ENCODE data around the gene RNASE2. TPM values are rescaled to one million over a fixed set of nuclear protein-coding genes. Genes with fewer than 3 reads are reported as not detected.
"Not testable (repeated sequence)": the region's sequence is repeated elsewhere in the genome, so short reads cannot be mapped to it uniquely, and the experiment has no call there.

The RNASE2 gene
- total RNA-seq, 4 donors from 2014 or later = 0.82 to 1.6 (median 0.91) TPM; not detected in 1

GRCh38 chr14:20982646-20983369 is 27.5 kb downstream of the RNASE2 start:
- TF ChIP-seq POLR2A (IDR thresholded peaks at IDR 0.05) = no peak
- TF ChIP-seq, protein P1, sequence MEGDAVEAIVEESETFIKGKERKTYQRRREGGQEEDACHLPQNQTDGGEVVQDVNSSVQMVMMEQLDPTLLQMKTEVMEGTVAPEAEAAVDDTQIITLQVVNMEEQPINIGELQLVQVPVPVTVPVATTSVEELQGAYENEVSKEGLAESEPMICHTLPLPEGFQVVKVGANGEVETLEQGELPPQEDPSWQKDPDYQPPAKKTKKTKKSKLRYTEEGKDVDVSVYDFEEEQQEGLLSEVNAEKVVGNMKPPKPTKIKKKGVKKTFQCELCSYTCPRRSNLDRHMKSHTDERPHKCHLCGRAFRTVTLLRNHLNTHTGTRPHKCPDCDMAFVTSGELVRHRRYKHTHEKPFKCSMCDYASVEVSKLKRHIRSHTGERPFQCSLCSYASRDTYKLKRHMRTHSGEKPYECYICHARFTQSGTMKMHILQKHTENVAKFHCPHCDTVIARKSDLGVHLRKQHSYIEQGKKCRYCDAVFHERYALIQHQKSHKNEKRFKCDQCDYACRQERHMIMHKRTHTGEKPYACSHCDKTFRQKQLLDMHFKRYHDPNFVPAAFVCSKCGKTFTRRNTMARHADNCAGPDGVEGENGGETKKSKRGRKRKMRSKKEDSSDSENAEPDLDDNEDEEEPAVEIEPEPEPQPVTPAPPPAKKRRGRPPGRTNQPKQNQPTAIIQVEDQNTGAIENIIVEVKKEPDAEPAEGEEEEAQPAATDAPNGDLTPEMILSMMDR (IDR thresholded peaks at IDR 0.05 in 4 of 5, conservative IDR thresholded peaks at IDR 0.05 in 1 of 5) = no peak
- no peak for ATAC-seq
- Histone ChIP-seq H3K27ac (no peak overlapping the region), H3K4me1 (no peaks in the 10 kb centered on the region), H3K27me3 (no peaks in the 10 kb centered on the region), H3K36me3 (no peaks in the 10 kb centered on the region), H3K4me3 (no peak overlapping the region), H3K9me3 (no peaks in the 10 kb centered on the region)
- intact Hi-C loops (cut with DNase I; ENCODE audit: low total_unique reads) (loop anchor here (10.0 kb wide), 1 partner anchor 648 kb away; the partner anchor contains the start of gene CCNB1IP1), in situ Hi-C loops (cut with MboI; ENCODE audit: low sequenced_read_pairs in 4 of 4) (loop anchor here in 2 of 4 donors (25.0 kb wide), 1 partner anchor 646 kb away; the partner anchor contains the start of genes CCNB1IP1 (in 2 of the 2) and PARP2 (in 2 of the 2))
- DNase-seq = no peak

DNA sequence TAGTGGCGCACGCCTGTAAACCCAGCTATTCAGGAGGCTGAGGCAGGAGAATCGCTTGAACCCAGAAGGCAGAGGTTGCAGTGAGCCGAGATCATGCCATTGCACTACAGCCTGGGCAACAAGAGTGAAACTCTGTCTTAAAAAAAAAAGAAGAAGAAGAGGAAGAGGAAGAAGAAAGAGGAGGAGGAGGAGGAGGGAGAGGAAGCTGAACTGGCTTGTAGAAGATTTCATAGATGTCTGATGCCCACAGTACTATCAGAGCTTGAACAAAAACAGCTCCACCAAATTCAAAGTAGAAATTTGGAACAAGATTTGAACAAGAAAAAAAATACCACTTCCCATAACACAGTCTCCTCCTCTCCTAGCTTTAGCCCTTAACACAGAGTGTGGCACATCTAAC is 30.4 kb downstream of the RNASE2 start:
- not testable (repeated sequence) for ATAC-seq, H3K4me1 ChIP-seq, H3K36me3 ChIP-seq, H3K27me3 ChIP-seq, H3K27ac ChIP-seq, H3K4me3 ChIP-seq, H3K9me3 ChIP-seq, DNase-seq
- intact Hi-C loops (cut with DNase I; ENCODE audit: low total_unique reads) = loop anchor here (10.0 kb wide), 1 partner anchor 651 kb away; the partner anchor contains the start of gene CCNB1IP1
- in situ Hi-C loops (cut with MboI; ENCODE audit: low sequenced_read_pairs in 4 of 4) = loop anchor here in 2 of 4 donors (25.0 kb wide), 1 partner anchor 648 kb away; the partner anchor contains the start of genes CCNB1IP1 (in 2 of the 2) and PARP2 (in 2 of the 2)

- in situ Hi-C loops (cut with MboI; ENCODE audit: low sequenced_read_pairs in 4 of 4) (loop anchor here in 2 of 4 donors (25.0 kb wide), 1 partner anchor 650 kb away; the partner anchor contains the start of genes CCNB1IP1 (in 2 of the 2) and PARP2 (in 2 of the 2)), intact Hi-C loops (cut with DNase I; ENCODE audit: low total_unique reads) (loop anchor here (10.0 kb wide), 1 partner anchor 652 kb away; the partner anchor contains the start of gene CCNB1IP1)
- Histone ChIP-seq H3K4me3 (no peak overlapping the region), H3K4me1 (peaks cover 16 to 19% of the 10 kb centered on the region in 2 donors), H3K27me3 (no peaks in the 10 kb centered on the region), H3K27ac (peak overlapping the region in 1 of 4 donors; percentile 19), H3K9me3 (no peaks in the 10 kb centered on the region), H3K36me3 (peaks cover 0 to under 1% of the 10 kb centered on the region in 2 donors)
- ATAC-seq = peak; percentile 18 to 48
- no peak for TF ChIP-seq POLR2A (IDR thresholded peaks at IDR 0.05)
- TF ChIP-seq, protein P1 (IDR thresholded peaks at IDR 0.05 in 4 of 5, conservative IDR thresholded peaks at IDR 0.05 in 1 of 5) = no peak
- no peak for DNase-seq
Measured at GRCh38 chr14:20986811-20987210, 31.5 kb downstream of the RNASE2 start.

DNA sequence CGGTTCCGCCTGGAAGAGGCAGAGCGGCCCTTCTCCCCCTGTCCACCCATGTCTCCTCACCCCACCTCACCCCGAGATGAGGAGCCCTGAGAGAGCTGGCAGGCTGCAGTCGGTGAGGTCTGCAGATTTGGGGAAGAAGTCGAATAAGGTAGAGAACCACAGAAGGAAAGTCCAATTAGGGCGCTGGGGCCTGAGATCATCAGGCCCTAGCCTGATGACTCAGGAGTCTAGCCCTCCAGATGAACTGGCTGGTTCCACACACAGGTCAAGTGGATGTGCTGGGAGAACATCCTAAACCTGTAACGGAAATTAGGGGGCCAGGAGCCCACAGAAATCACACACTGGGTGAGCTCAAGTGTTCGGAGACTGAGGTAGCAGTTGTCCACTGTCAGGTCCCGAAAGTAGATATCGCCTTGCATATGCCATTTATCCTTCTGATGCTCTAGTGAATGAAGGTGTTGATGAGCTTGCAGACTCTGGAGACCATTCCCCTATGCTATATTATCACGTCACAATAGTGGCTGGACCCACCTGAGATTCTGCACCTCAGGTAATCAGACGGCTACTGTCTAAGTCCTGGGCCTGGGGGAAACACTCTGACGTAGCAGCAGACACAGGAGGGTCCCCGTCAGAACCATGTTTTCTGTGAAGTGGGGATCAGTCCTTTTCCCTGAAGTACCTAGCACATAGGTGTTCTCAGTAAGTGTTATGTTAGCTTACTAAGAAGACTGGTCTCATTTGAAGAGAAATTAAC is 33.6 kb downstream of the RNASE2 start:
- ATAC-seq (no peak), DNase-seq (no peak)
- Histone ChIP-seq H3K36me3 (peaks cover 5 to 21% of the 10 kb centered on the region in 2 donors), H3K27me3 (no peaks in the 10 kb centered on the region), H3K27ac (peak overlapping the region; percentile 73 to 89 (median 81)), H3K9me3 (no peaks in the 10 kb centered on the region), H3K4me3 (peak overlapping the region; percentile 72 to 99 (median 97)), H3K4me1 (peaks cover 17 to 20% of the 10 kb centered on the region in 2 donors)
- in situ Hi-C loops (cut with MboI; ENCODE audit: low sequenced_read_pairs in 4 of 4) = loop anchor here in 2 of 4 donors (25.0 kb wide), 1 partner anchor 652 kb away; the partner anchor contains the start of genes CCNB1IP1 (in 2 of the 2) and PARP2 (in 2 of the 2)
- intact Hi-C loops (cut with DNase I; ENCODE audit: low total_unique reads) = loop anchor here (10.0 kb wide), 1 partner anchor 654 kb away; the partner anchor contains the start of gene CCNB1IP1
- no peak for TF ChIP-seq POLR2A (IDR thresholded peaks at IDR 0.05)

DNA sequence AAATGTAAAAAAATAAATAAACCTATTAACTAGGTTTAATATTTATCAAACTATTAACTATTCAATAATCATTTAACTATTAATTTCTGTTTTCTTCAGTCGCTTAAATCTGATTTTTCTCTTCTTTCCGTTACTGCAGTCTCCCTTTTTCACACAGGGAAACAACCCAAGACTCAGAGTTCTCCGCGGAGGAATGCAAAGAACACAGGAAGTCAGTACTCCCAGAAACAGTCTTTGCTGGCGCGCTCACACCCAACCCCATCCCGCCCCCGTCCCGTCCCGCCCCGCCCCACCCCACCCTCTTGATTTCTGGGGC is 34.1 kb downstream of the RNASE2 start:
- Histone ChIP-seq H3K9me3 (no peaks in the 10 kb centered on the region), H3K36me3 (peaks cover 5 to 26% of the 10 kb centered on the region in 2 donors), H3K27ac (peak overlapping the region; percentile 73 to 89 (median 81)), H3K27me3 (no peaks in the 10 kb centered on the region), H3K4me3 (peak overlapping the region; percentile 72 to 99 (median 97)), H3K4me1 (peaks cover 17 to 20% of the 10 kb centered on the region in 2 donors)
- intact Hi-C loops (cut with DNase I; ENCODE audit: low total_unique reads) = loop anchor here (10.0 kb wide), 1 partner anchor 655 kb away; the partner anchor contains the start of gene CCNB1IP1
- ATAC-seq (no peak), DNase-seq (no peak)
- in situ Hi-C loops (cut with MboI; ENCODE audit: low sequenced_read_pairs in 4 of 4) = loop anchor here in 2 of 4 donors (25.0 kb wide), 1 partner anchor 652 kb away; the partner anchor contains the start of genes CCNB1IP1 (in 2 of the 2) and PARP2 (in 2 of the 2)
- TF ChIP-seq POLR2A (IDR thresholded peaks at IDR 0.05) = no peak
- TF ChIP-seq, protein P1 (IDR thresholded peaks at IDR 0.05 in 4 of 5, conservative IDR thresholded peaks at IDR 0.05 in 1 of 5) = no peak
